GM04504 (cell line): Measurements from ENCODE around the gene ZBTB40.

Experiments
- DNase-seq: peaks from one replicate; pipeline ENCODE4 v3.0.0-alpha.2; 2012; ENCODE audit warnings: low read depth

Gene ZBTB40

DNA sequence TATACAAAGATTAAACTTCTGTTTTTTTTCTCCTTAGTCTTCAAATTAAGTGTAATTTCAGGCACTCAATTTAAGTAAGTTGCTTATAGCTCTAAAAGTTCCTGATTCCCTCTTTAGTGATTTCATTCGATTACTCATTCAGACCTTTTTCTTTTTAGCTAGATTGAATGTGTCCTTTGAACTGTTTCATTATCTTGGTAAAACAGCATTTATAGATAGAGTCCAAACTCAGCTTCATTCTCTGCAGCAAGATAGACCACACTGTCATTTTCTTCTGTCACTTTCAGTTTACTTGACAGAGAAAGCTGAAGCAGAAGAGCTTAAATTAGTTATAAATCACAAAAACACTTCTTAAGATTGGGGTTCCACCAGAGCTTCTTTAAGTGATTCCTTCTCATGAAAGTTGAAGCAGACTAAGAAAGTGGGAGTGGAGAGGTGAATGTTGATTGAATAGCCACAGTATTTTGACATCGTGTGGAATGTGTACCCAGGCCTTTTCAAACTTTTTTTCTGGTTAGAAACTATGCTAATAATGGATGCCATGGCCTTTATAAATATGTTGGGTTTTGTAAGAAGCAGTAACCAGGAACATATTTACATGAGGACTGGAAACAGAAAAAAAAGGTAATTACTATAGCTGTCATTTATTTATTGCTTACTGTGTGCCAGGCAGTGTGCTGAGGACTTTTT lies 52.2 kb downstream of the ZBTB40 start:
- peak; percentile 32 for DNase-seq

GRCh38 chr1:22506130-22506692 lies 54.6 kb downstream of the ZBTB40 start:
- no peak for DNase-seq

GRCh38 chr1:22507587-22507986 lies 55.9 kb downstream of the ZBTB40 start:
- DNase-seq, result no peak

GRCh38 chr1:22508329-22508728 lies 56.7 kb downstream of the ZBTB40 start:
- DNase-seq, result no peak

- no peak for DNase-seq
Observed at GRCh38 chr1:22508991-22509390, 57.3 kb downstream of the ZBTB40 start.

GRCh38 chr1:22509815-22510214 lies 58.2 kb downstream of the ZBTB40 start:
- DNase-seq, result no peak

DNA sequence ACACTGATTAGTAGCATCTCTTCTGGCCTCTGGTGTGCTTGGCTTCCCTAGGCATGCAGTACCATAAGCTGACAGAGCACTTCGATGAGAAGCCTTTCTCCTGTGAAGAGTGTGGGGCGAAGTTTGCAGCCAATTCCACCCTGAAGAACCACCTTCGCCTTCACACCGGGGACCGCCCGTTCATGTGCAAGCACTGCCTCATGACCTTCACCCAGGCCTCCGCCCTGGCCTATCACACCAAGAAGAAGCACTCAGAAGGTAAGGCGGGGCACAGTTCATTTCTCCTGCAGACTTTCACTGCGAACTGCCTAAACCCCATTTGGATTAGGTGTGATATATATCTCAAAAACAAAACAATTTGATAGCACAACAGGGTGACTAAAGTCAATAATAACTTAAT lies 61.2 kb downstream of the ZBTB40 start:
- no peak for DNase-seq

DNA sequence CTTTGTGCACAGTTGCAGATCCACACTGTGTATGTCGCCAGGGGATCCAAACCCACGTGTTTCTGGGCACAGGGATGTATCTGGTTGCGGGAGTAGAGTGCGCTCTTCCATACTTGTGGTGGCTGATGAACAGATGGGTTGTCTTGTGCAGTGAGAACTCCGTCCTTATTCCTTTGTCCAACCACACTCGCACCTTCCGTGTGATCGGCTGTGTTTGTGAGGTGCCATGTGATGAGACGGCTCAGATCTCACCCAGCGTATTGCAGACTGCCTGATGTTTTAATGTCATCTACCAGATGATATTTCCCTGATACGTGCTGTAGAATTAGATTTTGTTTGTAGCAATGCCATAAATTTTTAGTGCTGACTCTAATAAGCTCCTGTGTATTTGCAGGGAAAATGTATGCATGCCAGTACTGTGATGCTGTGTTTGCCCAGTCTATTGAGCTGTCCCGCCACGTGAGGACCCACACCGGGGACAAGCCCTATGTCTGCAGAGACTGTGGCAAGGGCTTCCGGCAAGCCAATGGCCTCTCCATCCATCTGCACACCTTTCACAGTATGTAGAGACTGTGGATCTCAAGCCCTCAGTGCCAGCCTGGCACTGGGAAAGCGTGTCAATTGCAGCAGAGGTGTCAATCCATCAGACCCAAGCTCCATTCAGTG lies 65.4 kb downstream of the ZBTB40 start:
- DNase-seq, result no peak

GRCh38 chr1:22517956-22518355 lies 66.3 kb downstream of the ZBTB40 start:
- no peak for DNase-seq

GRCh38 chr1:22518379-22518778 lies 66.7 kb downstream of the ZBTB40 start:
- DNase-seq, result no peak

DNA sequence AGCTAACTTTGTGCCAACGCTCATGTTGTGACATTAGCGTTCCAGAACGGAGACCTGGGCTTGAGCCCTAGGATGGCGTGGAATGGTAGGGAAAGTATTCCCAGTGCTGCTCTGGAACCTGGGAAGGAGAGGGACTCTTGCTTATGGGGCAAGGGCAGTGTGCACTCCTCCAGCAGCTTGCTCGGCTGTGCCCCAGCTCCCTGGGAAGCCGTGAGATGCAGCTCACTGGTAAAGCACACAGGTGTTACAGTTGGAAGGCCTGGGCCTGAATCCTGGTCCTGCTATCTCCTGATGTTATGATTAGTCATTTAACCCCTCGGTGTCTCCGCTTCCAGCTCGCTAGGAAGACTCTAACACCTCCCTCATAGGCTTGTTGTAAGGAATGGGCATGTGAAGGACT lies 69.2 kb downstream of the ZBTB40 start:
- no peak for DNase-seq

GRCh38 chr1:22521692-22522091 lies 70.0 kb downstream of the ZBTB40 start:
- no peak for DNase-seq

- no peak for DNase-seq
Observed at GRCh38 chr1:22522221-22522743, 70.6 kb downstream of the ZBTB40 start.

- DNase-seq, result no peak
Observed at GRCh38 chr1:22524481-22524880, 72.8 kb downstream of the ZBTB40 start.

DNA sequence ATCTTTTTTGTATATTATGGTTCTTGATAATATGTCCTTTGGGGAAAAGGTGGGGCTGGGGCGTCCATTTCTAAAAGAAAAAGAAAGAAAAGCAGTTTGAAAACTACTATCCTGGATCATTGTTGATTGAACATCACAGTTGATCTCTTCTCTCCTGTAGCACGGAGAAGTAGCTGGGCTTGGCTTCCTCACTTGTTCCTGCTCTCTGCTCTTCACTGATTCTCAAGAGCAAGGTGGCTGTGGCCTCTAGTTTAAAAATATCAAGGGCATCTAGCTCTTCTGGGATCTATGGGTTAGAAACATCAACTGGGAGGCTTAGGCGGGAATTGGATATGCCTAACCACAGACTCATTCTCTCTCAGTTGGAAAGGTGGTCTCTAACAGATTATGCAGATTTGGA lies 73.6 kb downstream of the ZBTB40 start:
- DNase-seq, result no peak

GRCh38 chr1:22525646-22526045 lies 74.0 kb downstream of the ZBTB40 start:
- no peak for DNase-seq

DNA sequence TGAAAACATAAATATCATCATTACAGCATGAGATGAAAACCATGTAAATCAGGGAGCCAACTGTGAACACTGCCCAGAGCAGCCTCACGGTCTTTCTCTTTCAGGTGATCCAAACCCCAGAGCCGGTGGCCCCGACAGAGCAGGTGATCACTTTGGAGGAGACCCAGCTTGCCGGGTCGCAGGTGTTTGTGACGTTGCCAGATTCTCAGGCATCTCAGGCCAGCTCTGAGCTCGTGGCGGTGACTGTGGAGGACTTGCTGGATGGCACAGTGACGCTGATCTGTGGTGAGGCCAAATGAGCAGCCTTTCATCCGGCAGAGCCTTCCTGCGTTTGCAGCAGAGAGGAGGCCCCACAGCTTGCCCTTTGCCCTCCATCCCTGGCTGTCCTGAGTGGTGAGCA lies 74.4 kb downstream of the ZBTB40 start:
- no peak for DNase-seq

GRCh38 chr1:22526677-22527076 lies 75.0 kb downstream of the ZBTB40 start:
- no peak for DNase-seq

DNA sequence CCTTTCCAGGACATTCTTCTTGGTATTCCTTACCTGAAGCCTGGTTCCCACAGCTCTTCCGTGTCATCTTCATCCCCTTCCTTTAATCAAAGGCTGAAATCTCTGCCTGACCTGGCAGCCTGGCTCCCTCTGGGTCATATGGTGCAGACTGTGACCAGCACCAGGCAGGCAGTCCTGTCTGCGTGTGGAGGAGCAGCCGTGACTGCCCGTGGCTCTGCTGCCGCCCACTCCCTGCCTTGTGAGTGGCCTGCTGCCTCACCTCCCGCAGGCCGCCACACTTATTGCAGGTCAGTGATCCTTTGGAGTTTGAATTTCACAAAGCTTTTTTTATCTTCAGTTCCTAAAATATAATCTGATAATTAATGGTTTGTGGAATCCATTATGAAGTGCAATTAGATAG lies 75.5 kb downstream of the ZBTB40 start:
- no peak for DNase-seq

DNA sequence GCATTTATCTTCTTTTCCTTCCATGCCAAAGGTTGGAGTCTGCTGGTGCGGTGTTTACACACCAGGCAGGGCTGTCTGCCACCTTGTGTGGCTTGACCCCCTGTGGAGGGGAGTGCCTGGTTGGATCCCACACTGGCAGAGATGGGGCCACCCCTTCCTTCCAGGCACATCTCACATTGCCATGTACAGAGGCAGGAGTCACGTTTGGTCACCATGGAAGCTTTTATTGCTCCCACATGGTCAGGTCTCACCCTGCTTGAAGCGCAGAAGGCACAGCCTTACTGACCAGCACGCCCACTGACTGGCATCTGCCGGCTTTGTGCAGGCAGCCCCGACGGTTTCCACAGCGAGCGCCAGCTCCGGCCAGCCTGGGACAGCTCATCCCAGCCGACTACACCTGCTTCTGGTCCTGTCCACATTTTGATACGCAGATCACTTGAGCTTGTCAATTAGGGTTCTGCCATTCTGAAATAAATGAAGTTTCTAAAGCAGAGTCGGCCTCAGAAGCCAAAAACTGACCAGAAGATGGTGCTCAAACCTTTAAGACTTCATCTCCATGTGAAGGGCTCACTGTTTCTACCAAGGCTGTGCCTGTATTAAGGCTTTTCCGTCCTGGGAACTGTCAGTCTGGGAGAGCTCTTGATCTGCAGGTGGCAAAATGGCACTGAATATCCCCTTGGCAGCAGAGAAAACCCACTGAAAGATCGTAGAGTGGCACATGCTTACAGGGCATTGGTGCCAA lies 76.1 kb downstream of the ZBTB40 start:
- DNase-seq, result no peak

DNA sequence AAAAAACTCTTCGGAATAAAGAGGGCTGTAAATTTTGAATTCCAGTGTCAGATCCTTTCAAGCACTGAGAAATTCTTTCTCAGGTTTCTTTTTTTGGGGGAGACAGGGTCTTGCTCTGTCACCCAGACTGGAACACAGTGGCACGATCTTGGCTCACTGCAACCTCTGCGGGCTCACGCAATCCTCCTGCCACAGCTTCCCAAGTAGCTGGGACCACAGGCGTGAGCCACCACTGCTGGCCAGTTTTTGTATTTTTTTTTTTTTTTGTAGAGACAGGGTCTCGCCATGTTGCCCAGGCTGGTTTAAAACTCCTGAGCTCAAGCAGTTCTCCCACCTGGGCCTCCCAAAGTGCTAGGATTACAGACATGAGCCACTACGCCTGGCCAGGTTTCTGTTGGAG lies 76.8 kb downstream of the ZBTB40 start:
- DNase-seq, result no peak

- peak; percentile 10 for DNase-seq
Observed at GRCh38 chr1:22529901-22530621, 78.4 kb downstream of the ZBTB40 start.
